ENCODE results near the gene HIBADH. TPM values are rescaled to one million over a fixed set of nuclear protein-coding genes. Genes with fewer than 3 reads are reported as not detected.

Gene HIBADH
- polyA plus RNA-seq, 1 donor (not counting 4 experiments of a cell fraction or from before 2014, with no cell fraction given), result 42.6 TPM

GRCh38 chr7:27476493-27476892, 186.2 kb downstream of the HIBADH start:
- H3K4me3 ChIP-seq (ENCODE audit: control insufficient read depth in 2 of 3, extremely low read depth in 1 of 3, insufficient read depth in 2 of 3, low read depth in 1 of 3, low read length in 3 of 3), result no peak overlapping the region
- no peak overlapping the region for H3K4me2 ChIP-seq (ENCODE audit: control insufficient read depth, extremely low read depth, insufficient read depth, low read depth, low read length)
- no peaks in the 10 kb centered on the region for H3K9me1 ChIP-seq (ENCODE audit: control insufficient read depth, extremely low read depth, insufficient read depth, low read length)
- DNase-seq (ENCODE audit: low read depth, low spot score), result no peak
- no peaks in the 10 kb centered on the region for H3K4me1 ChIP-seq (ENCODE audit: control insufficient read depth, extremely low read depth, insufficient read depth, low read length)
- TF ChIP-seq CTCF (optimal IDR thresholded peaks at IDR 0.05 in 1 of 3, IDR thresholded peaks at IDR 0.05 in 1 of 3, conservative IDR thresholded peaks at IDR 0.05 in 1 of 3; ENCODE audit: extremely low read depth in 1 of 3, insufficient read depth in 2 of 3, low read length in 3 of 3) (no peak), EZH2 (IDR thresholded peaks at IDR 0.05; ENCODE audit: low read length) (no peak)
- no peaks in the 10 kb centered on the region for H3K79me2 ChIP-seq (ENCODE audit: control insufficient read depth, insufficient read depth, low read length)
- no peak overlapping the region for H3K27ac ChIP-seq (ENCODE audit: control insufficient read depth, insufficient read depth, low read length)
- no peak overlapping the region for H2AFZ ChIP-seq (ENCODE audit: control insufficient read depth, low read length)
- dilution Hi-C loops (cut with MboI; ENCODE audit: extremely low pct_ligation_motif_present, low sequenced_read_pairs), result no loop called here
- H3K27me3 ChIP-seq (ENCODE audit: control insufficient read depth, extremely low read depth, insufficient read depth, low read length), result peaks cover 4% of the 10 kb centered on the region
- no peaks in the 10 kb centered on the region for H4K20me1 ChIP-seq (ENCODE audit: control insufficient read depth, extremely low read depth, insufficient read depth, low read length)
- no peak for FAIRE-seq
- no peaks in the 10 kb centered on the region for H3K9me3 ChIP-seq (ENCODE audit: control insufficient read depth, low read depth, low read length)
- H3K36me3 ChIP-seq (ENCODE audit: control insufficient read depth in 2 of 2, extremely low read depth in 1 of 2, insufficient read depth in 2 of 2, low read length in 2 of 2), result no peaks in the 10 kb centered on the region
- no peak overlapping the region for H3K9ac ChIP-seq (ENCODE audit: control insufficient read depth, extremely low read depth, insufficient read depth, low read length)

Other genes with a start within 250 kb of the HIBADH start
- gene TAX1BP1, start 77.3 kb upstream of the HIBADH start, polyA plus RNA-seq, result 60.6 to 119 TPM (median 102 TPM) in 3 replicates